NCI-H510A treated with DMSO at 0.1 percent for 48 hours (cell line): ENCODE measurements around the gene SLC25A48.

Experiments used
- DNase-seq: peaks from one replicate; lab custom pipeline; 2025; lab: John Stamatoyannopoulos, UW

The SLC25A48 gene, protein sequence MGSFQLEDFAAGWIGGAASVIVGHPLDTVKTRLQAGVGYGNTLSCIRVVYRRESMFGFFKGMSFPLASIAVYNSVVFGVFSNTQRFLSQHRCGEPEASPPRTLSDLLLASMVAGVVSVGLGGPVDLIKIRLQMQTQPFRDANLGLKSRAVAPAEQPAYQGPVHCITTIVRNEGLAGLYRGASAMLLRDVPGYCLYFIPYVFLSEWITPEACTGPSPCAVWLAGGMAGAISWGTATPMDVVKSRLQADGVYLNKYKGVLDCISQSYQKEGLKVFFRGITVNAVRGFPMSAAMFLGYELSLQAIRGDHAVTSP

DNA sequence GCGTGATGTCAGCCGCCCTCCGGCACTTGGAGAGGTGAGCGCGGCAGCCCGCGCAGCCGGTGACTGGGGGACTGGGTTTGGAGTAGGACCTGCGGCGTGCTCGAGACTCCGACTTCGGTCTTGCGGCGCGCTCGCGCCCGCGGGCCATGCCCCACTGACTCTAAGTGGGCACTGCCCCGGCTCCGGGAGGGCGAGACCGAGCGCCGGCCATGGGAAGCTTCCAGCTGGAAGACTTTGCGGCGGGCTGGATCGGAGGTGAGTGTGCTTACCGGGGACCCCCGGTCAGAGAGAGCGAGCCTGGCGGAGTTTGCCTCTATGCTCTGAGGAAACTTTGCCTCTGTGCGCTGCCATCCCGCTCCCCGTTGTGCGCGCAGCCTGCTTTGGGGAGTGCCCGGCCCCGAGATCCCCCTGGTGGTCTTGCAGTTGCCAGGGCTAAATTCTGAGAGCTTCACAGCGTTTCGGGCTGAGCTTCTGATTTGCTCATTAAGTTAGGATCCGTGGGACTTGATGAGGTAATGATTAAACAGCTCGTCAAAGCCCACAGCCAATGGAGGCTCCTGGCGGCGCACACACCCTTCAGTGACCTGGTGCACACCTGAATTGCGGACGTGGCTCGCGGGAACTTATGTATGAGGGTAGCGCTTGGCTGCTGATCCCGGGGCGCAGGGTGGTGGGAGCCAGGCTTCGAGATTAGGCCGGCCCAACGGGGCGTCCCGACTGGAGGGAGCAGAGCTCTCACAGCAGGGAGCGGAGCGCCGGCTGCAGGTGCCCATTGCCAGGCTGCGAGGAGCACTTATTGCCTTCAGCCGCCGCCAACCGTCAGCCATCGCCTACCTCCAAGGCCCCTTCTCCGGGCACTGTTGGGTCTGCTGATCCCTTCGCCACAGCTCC, at the start of gene SLC25A48:
Gene SLC25A48 (plus strand): TSS at position 25 of the 891 bp plus-strand sequence. CDS start 185 bp downstream, at position 210.
- DNase-seq = peak; percentile 67

DNA sequence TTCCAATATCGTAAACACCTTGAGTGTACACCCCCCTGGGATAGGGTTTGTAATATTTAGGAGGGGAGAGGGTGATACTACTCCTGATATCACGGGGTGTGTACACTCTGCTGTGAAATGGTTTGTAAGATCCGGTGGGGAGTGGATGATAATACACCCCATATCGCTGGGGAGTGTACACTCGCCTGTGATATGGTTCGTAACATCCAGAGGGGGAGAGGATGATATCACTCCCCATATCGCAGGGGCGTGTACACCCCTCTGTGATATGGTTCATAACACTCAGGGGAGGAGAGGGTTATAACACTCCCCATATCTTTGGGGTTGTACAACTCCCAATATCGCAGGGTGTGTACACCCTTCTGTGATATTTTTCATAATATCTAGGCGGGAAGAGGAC, 33.8 kb upstream of the SLC25A48 start:
- no peak for DNase-seq

DNA sequence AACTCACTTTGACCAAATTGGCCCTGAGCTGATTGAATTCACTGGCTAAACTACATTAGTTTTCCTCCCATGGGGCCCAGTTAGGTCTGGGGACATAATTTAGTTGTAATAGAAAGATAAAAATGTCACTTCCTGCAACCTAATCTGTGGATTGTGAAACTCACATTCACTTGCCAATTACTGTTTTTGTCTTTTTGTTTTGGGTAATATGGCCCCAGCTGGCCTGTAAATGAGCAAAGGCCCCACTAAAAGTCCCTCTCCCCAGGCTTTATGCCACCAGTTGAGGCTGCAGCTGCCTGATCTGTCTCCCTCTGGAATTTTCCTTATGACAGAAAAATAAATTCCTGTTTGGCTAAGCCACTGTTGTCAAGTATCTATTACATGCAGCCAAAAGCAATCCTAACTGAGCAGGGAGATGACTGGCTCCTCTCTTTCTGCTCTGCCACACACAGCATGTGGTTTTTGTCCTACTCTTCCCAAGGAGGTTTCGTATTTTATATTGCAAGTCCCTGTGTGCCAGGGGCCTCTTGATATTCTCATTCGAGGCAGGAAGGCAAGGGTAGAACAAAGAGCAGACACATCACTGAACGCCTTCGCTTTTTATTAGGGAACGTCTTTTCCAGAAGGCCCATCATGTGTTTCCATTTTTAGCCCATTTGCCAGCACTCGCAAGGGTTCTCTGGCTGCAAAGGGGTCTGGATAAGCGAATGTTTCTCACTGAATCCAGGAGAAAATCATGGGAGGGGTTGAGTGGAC, 24.1 kb upstream of the SLC25A48 start:
- DNase-seq = no peak

DNA sequence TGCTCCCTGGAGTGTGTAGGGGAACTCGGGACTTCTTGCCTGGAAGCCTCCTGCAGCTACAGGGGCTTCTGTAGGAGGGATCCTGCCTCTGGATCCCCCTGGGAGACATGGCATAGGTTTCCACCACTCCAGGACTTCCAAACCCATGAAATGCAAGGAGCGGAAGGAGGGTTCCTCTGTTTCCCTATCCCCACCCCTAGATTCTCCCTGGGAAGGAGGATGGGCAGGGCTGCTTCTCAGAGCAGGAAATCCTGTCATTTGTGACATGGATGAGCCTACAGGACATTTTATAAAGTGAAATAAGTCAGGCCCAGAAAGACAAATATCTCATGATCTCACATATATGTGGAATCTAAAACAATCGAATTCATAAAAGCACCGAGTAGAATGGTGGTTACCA, 23.5 kb upstream of the SLC25A48 start:
- DNase-seq = no peak

DNA sequence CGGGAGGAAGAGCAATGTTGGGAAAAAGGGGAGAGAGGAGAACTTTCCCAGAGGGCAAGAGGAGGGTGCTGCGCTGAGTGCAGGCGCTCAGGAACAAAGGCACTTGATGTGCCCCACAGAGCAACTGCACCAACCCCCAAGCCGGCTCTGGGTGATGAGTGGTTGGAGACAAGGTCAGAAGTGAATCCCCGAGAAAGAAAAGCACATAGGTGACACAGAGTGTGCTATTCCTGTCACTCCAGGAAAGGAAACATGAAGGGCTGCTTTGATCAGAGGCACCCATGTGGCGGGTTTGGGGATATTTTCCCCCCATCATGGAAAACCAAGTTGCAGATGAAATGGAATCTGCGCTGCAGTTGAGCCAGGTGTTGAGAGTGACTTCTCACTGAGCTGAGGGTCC, 20.7 kb upstream of the SLC25A48 start:
- DNase-seq = no peak

DNA sequence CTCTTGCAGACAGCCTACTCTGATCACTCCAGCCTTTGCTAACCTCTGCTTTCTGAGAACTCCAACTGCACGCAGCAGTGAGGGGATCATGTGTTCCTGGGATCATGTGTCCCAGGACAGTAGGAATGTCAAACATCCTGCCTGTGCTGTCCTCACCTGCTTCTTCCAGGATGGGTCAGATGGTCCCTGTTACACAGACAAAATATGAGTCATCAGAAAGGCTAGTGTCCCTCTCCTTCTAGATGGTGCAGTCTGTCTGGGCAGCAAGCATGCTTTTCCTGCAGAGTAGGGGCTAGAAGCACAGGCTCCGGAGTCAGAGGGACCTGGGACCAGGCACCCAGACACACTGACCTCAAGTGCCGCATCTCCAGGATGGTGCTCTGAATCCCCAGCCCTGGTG, 20.1 kb upstream of the SLC25A48 start:
- no peak for DNase-seq

DNA sequence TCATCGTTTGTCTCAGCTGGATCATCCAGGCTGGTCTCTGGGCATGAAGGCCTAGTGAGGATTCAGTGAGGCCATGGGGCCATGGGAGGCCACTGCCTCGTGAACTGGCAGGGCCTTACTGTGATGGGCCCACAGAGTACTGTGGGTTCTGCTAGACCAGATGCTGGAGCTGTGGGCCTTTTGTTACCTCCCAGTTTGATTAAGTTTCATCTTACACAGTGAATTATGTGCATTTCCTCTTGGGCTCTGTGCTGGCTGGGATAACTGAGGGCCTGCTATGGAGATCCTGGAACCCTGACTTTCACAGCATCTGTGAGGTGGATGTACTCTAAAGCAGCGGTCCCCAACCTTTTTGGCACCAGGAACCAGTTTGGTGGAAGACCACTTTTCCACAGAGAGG, 19.7 kb upstream of the SLC25A48 start:
- DNase-seq = no peak

DNA sequence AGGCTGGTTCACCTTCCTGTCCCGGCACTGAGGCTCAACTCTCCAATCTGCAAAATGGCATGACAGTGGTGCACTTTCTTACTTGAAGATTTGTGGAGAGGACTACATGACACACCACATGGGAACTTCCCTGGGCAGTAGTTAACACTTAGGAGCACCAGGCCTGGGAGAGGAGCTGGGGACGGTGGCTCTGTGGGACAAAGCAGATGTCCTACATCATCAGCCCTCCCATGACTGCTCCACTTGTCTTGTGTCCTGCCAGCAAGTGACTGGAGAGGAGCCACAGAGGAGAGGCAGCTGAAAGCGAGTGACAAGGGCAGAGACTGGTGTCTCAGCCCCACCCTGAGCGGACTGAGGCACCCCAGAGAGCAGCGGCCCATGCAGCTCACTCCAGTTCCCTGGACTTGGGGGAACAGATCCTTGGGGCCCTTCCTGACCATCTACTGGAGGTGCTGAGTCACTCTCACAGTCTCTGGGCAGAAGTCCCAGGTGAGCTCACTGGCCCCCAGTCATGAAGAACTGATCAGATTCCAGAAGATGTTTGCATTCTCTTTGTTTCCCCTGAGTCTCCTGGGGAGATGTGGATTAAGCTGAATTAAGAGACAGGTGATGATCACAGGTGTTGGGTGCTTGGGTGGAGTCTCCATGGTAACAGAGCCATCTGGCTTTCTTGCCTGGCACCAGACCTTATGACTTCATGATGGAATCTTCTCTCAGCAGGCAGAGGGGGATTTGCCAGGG, 13.2 kb upstream of the SLC25A48 start:
- DNase-seq = peak; percentile 81

DNA sequence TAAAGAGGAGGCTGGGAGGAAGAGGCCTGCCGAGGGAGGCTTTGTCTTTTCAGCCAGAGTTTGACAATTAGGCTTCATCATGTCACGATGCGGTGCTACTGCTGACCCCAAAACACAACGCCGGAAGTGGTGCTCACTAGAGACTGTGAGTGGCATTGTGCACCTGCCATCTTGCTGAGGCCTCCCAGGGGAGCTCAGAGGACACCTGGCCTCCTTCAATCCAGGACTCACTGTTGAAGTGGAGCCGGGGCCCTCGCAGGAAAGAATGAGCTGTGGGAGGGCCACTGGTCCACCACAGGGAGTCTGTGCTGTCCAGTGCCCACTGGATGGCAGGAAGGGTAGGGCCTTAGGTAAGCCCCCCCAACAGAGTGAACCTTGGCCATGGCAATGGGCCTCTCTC, 12.7 kb upstream of the SLC25A48 start:
- DNase-seq = no peak

DNA sequence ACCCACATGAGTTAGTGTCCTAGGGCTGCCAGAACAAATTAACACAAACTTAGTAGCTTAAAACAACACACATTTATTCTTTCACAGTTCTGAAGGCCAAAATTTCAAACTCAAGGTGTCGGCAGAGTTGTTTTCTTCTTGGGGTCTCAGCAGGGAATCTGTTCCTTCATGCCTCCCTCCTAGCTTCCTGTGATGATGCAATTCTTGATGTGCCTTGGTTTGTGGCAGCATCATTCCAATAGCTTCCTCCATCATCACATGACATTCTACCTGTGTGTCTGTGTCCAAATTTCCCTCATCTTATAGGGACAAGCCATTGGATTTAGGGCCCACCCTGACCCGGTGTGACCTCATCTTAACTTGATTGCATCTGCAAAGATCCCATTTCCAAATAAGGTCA, 12.2 kb upstream of the SLC25A48 start:
- DNase-seq = no peak

DNA sequence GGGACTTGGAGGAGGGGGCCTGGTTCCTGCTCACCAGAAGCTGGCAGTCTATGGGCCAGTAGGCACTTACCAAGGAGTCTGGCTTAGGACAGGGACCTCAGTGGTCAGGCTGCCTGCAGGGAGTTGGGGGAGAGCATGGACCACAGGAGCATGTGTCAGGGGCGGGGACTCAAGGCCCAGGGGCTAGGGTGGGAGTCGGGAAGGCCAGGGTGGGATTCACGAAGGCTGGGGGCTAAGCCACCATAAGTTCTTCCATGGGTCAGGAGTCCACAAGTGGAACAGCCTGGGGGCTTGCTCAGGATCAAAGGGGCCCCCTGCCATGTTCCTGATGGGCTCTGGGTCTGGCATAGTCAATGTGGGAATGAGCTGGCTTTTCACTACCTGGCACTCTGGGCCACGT, 11.5 kb upstream of the SLC25A48 start:
- DNase-seq = no peak

DNA sequence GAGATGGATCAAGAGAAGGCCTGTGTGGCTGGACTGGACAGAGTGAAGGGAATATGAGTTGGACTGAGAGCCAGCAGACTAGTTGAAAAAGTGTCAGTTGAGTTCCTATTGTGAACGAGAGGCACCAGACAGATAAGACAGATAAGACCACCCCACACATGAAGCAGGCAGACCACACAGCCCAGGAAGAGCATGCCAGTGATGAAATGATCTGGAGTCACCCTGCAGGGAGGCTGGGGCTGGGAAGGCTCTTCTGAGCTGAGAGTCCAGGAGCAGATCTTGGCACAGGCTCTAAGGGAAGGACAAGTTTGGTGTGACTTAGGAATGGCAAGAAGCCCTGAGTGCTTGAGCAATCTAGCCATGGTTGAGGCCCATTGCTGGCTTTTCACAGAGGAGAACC, 10.6 kb upstream of the SLC25A48 start:
- DNase-seq = no peak

DNA sequence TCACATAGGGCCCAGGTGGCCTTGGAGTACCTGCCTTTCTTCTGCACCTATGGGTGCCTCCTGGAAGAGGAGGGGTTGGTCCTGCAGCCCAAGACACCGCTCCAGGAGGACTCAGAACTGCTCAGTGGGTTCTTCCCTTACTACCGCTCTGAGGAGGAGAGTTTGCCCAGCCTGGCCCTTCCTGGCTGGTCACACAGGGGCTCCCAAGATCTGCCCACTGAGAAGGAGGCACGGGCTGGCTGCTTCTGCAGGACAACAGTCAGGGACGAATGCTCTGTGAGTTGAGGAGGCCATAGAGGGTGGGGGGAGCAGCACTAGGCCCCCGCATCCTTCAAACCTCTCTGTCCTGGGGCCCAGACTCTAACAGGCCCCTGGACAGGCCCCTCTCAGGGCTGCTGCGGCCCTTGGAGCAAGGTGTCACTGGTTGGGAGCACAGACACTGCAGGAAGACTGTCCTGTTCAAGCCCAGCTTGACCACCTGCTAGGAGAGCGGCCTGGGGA, 9.9 kb upstream of the SLC25A48 start:
- DNase-seq = no peak

DNA sequence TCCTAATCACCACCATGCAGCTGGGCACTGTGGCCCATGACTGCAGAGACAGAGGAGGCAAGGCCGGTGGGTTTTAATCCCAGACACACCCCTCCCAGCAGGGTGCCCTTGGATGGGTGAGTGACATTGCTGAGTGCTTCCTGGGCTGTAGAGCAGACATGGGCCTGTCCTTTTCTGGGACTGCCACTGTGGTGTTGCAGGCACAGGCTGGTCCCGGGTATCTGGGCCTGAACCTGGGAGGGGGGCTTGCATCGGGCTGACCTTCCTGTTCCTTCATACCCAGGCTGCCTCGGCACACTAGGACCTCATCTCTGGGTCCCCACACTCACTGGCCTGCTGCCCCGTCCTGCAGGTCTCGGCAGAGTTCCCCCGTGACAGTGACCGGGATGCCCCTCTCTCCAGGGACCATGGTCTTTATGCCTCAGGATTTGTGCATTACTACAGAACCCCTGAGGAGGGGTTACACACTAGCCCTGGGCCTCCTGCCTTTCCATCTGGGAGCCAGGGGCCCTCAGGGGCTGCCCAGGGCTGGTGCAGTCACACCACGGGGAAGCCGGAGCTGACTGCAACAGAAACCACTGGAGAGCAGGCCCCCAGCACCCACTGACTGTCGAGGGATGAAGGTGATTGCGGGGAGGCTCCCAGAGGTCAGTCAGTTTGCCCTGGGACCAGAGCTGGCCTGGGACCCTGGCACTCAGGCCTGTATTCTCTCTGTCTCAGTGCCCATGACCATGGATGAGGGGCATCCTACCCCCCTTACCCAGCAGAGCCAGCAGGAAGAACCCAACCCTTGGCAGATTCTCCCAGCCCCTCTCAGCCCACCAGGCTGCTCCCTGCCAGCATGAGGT, 8.9 kb upstream of the SLC25A48 start:
- no peak for DNase-seq

DNA sequence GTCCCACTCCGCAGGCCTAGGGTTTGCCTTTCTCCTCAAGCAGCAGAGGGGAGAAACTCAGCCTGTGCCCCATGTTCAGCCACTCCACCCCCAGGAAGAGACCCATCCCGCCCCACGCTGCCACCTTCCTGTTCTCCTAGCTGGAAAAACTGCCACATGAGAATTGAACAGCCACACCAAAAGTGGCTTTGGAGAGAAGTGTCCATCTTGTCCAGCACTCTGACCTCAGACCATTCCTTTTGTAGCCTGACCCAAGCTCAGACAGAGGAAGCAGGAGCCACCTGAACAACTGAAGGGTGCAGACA, 8.3 kb upstream of the SLC25A48 start:
- no peak for DNase-seq

DNA sequence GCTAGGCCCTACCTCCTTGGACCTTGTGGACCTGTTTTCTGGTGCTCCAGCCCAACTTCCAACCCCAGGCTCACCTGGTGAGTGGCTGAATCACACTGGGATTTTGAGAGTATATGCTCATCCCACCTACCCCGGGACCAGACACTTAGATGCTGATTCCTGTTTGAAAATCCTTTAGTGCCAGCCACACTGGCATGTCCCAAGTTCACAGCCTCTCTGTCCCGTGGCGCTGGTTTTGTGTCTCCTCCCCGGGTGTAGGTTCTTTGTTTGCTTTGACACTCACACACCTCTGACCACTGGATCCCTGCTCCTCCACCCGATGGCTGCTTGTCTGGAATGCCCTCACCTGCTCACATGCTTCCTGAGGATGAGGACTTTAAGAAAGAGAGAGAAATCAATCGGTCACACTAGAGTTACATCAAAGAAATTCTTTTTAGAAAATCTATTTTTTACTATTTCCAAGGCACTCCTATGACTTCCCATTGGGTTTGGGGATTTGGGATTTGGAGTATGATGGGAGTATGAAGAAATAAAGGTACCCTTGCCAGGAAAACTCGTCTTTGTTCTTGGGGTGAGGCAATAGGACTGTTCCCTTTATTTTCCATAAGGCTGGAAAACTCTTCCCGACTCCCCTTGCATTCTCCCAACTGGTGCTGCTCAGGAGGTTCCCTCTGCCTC, 7.3 kb upstream of the SLC25A48 start:
- no peak for DNase-seq

DNA sequence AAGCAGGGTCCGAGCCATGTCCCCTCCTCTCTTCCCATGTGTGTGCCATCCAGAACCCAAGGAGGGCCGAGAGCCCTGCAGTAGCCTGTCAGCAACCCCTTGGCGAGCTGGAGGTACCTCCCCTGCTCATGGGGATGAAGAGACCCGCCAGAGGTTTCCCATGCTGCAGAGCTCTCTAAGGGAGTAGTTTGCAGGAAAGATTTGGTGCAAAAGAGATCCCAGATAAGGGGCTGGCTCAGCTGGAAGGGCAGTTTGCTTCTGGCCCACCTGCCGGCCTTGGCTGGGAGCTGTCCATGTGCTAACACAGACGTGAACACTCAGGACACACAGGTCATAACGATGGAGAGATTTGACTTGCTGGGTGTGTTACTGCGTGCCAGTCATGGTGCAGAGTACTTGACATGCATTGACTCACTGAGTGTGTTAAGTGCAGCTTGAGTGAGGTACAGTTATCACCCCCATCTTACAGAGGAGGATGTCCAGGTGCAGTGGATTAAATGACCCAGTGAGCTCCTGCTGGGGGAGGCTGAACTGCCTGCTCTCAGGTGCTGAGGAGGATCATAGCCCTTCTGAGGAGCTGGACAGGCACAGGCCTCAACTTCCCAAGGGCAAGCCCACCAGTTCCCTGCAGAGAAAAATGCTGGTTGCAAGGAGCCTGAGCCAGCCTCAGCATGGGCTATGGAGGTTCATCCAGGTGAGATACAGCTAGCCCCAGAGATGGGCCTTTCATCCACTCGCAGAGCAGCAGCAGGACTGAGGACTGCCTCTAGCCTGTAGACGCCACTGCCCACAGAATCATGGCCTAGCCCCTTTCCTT, 6.3 kb upstream of the SLC25A48 start:
- DNase-seq = peak; percentile 45

DNA sequence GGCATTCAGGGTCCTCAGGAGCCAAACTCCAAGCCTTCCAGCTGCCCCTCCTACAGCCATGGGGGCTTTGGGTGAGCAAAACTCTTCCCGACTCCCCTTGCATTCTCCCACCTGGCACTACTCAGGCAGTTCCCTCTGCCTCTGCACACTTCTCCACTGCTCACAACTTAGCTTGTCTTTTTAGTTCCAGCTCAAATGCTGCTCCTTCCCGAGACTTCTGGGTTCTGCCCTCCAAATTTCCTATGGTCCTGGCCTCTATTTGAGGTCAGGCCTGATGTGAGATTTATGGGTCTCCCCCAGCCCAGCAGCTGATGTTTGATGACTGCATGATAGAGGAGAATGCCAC, 5.7 kb upstream of the SLC25A48 start:
- no peak for DNase-seq

DNA sequence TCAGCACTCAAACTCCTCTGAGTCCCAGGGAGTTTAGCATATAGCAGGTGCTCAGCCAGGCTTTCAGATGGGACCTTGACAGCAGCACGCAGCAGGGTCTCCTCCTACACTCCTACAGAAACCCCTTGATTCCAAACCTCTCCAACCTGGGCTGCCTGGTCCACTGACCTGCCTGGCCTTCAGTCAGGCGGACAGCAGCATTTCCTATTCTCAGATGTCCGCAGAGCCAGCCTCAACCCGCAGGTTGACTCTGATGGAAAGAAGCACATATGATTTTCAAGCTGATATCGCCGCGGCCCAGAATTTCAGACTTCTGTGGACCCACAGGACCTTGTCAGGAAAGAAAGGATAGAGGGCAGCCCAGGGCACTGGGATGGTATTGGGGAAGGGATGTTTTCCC, 5.3 kb upstream of the SLC25A48 start:
- DNase-seq = no peak
